OCI-LY7 (cell line): ENCODE data around the gene LY86. TPM values are rescaled to one million over a fixed set of nuclear protein-coding genes. Genes with fewer than 3 reads are reported as not detected.

Experiments
- BruUV-seq: library from RNA; stranded (reverse); fragments of 400-500 nt; replicated peaks from 2 replicates; lab custom pipeline; 2021; lab: Mats Ljungman, UMichigan
- CTCF ChIA-PET: fragments of 300-600 bp; sonication (Branson Sonifier 250); formaldehyde crosslinking; loops from one replicate; lab custom pipeline; 2022; ENCODE audit warnings: antibody characterized with exemption; ENCODE audit not compliant: unreplicated experiment; lab: Charles Lee
- POLR2A ChIA-PET: fragments of 300-600 bp; sonication (Branson Sonifier 250); formaldehyde crosslinking; loops from one replicate; lab custom pipeline; 2022; ENCODE audit warnings: antibody characterized with exemption; lab: Charles Lee
- DNase-seq: peaks from one replicate; pipeline ENCODE4 v3.0.0-alpha.2; 2015; ENCODE audit warnings: low spot score
- H2AFZ ChIP-seq: fragments of 200-600 bp; sonication (generic), shearing (Covaris generic); 2 replicates; pipeline ENCODE4 v1.6.1; 2014; ENCODE audit warnings: mild to moderate bottlenecking, antibody characterized with exemption, low read length, moderate library complexity
- H3K27ac ChIP-seq: fragments of 200-600 bp; sonication (generic); 2 replicates; pipeline ENCODE4 v1.5.1; 2014; ENCODE audit warnings: mixed run types, low read depth, mild to moderate bottlenecking, moderate library complexity, low read length, inconsistent platforms; ENCODE audit not compliant: poor library complexity, severe bottlenecking
- H3K36me3 ChIP-seq: fragments of 200-600 bp; sonication (generic); 2 replicates; pipeline ENCODE4 v1.6.1; 2014; ENCODE audit warnings: mild to moderate bottlenecking, antibody characterized with exemption, low read length, moderate library complexity, mixed read lengths; ENCODE audit not compliant: insufficient read depth
- H3K4me1 ChIP-seq: fragments of 200-600 bp; sonication (generic); 2 replicates; pipeline ENCODE4 v1.5.1; 2014; ENCODE audit warnings: mild to moderate bottlenecking, low read length; ENCODE audit not compliant: insufficient read depth, poor library complexity, severe bottlenecking
- H3K4me2 ChIP-seq: fragments of 200-600 bp; sonication (generic); 2 replicates; pipeline ENCODE4 v1.6.1; 2014; ENCODE audit warnings: mild to moderate bottlenecking, low read length
- H3K4me3 ChIP-seq: fragments of 200-600 bp; sonication (generic); 2 replicates; pipeline ENCODE4 v1.5.1; 2014; ENCODE audit warnings: mild to moderate bottlenecking, low read depth, low read length; ENCODE audit not compliant: poor library complexity, severe bottlenecking
- H3K79me2 ChIP-seq: fragments of 200-600 bp; sonication (generic); 2 replicates; pipeline ENCODE4 v1.6.1; 2016; ENCODE audit warnings: low read depth, mild to moderate bottlenecking, low read length, moderate library complexity, mixed read lengths; ENCODE audit not compliant: insufficient read depth
- H3K9me2 ChIP-seq: fragments of 200-600 bp; sonication (generic); 2 replicates; pipeline ENCODE4 v1.6.1; 2016; ENCODE audit warnings: mild to moderate bottlenecking, low read length, mixed read lengths; ENCODE audit not compliant: insufficient read depth
- H3K9me3 ChIP-seq: fragments of 200-600 bp; sonication (generic); 2 replicates; pipeline ENCODE4 v1.6.1; 2014; ENCODE audit warnings: mild to moderate bottlenecking, mixed run types, low read length, mixed read lengths
- H4K20me1 ChIP-seq: fragments of 200-600 bp; sonication (generic); 2 replicates; pipeline ENCODE4 v1.6.1; 2014; ENCODE audit warnings: mild to moderate bottlenecking, antibody characterized with exemption, low read length, moderate library complexity, mixed read lengths; ENCODE audit not compliant: insufficient read depth
- CTCF ChIP-seq: fragments of 200-600 bp; sonication (generic); conservative IDR thresholded peaks from 2 replicates; pipeline ENCODE4 v1.5.1; 2014; ENCODE audit warnings: mild to moderate bottlenecking, antibody characterized with exemption, low read length, moderate library complexity, mixed read lengths
- EZH2phosphoT487 ChIP-seq: fragments of 200-600 bp; sonication (generic); IDR thresholded peaks from 2 replicates; pipeline ENCODE4 v1.6.1; 2018; ENCODE audit warnings: low read depth, borderline replicate concordance, mild to moderate bottlenecking, mixed run types, antibody characterized with exemption, low read length, moderate library complexity, mixed read lengths
- intact Hi-C: fragments of 100-400 bp; cut with micrococcal nuclease; formaldehyde crosslinking; loops from one replicate; pipeline ENCODE4 v1.10.0; 2022; ENCODE audit not compliant: unreplicated experiment
- total RNA-seq, 2 experiments: library from RNA; depleted of rRNA in 1 of 2; stranded (reverse); fragments of >200 nt in 1 of 2; shearing (Covaris generic) in 1 of 2; gene quantifications; 2 replicates each; pipeline ENCODE4 v1.2.3, GENCODE V29; 2014 to 2022

The LY86 gene
- total RNA-seq, 2 experiments from 2014 or later: 48.4 to 62.8 TPM

GRCh38 chr6:6619021-6619794 lies 30.7 kb downstream of the LY86 start:
- no peak for DNase-seq
- H3K9me3 ChIP-seq: no peaks in the 10 kb centered on the region
- peaks cover 7% of the 10 kb centered on the region; the same call in 1 of the 2 replicates for H3K79me2 ChIP-seq
- no peaks in the 10 kb centered on the region for H3K4me1 ChIP-seq
- no peak overlapping the region for H2AFZ ChIP-seq
- intact Hi-C loops: no loop called here
- ChIA-PET POLR2A (interaction anchor here (0.6 kb wide), 1 partner anchor 109 kb away, joined by 3 read pairs; no protein-coding TSS in a partner anchor), CTCF (no interaction called here)
- H4K20me1 ChIP-seq: no peaks in the 10 kb centered on the region
- TF ChIP-seq EZH2phosphoT487: no peak
- peaks cover 73% of the 10 kb centered on the region for H3K36me3 ChIP-seq
- no peak overlapping the region for H3K4me3 ChIP-seq
- no peak overlapping the region for H3K27ac ChIP-seq
- no peaks in the 10 kb centered on the region for H3K9me2 ChIP-seq
- no peak overlapping the region for H3K4me2 ChIP-seq
- no TSS peak for BruUV-seq

GRCh38 chr6:6620766-6621425 lies 32.4 kb downstream of the LY86 start:
- POLR2A ChIA-PET: interaction anchor here (1.1 kb wide), 1 partner anchor 34 kb away, joined by 3 read pairs; no protein-coding TSS in a partner anchor
- Histone ChIP-seq H3K79me2 (peaks cover 7% of the 10 kb centered on the region; the same call in 1 of the 2 replicates), H3K4me3 (no peak overlapping the region), H3K4me1 (peaks cover 10% of the 10 kb centered on the region), H3K9me3 (no peaks in the 10 kb centered on the region), H3K36me3 (peaks cover 78% of the 10 kb centered on the region), H4K20me1 (no peaks in the 10 kb centered on the region), H3K27ac (no peak overlapping the region), H3K4me2 (no peak overlapping the region), H2AFZ (no peak overlapping the region), H3K9me2 (no peaks in the 10 kb centered on the region)
- CTCF ChIA-PET: no interaction called here
- no peak for DNase-seq
- TF ChIP-seq EZH2phosphoT487: no peak
- TF ChIP-seq CTCF: no peak
- intact Hi-C loops: no loop called here
- no TSS peak for BruUV-seq

GRCh38 chr6:6622501-6622900 lies 34.0 kb downstream of the LY86 start:
- TF ChIP-seq CTCF: no peak
- TF ChIP-seq EZH2phosphoT487: no peak
- Histone ChIP-seq H3K27ac (no peak overlapping the region), H2AFZ (no peak overlapping the region), H3K4me1 (peaks cover 10% of the 10 kb centered on the region), H3K4me3 (no peak overlapping the region), H3K9me2 (no peaks in the 10 kb centered on the region), H3K4me2 (no peak overlapping the region), H3K36me3 (peaks cover 80% of the 10 kb centered on the region), H3K9me3 (no peaks in the 10 kb centered on the region), H3K79me2 (peaks cover 7% of the 10 kb centered on the region; the same call in 1 of the 2 replicates), H4K20me1 (no peaks in the 10 kb centered on the region)
- POLR2A ChIA-PET: interaction anchor here (0.5 to 1.5 kb wide), 5 partner anchors 11 to 1130 kb away, joined by 3 to 5 read pairs (median 4); no protein-coding TSS in a partner anchor
- intact Hi-C loops: no loop called here
- CTCF ChIA-PET: no interaction called here
- BruUV-seq: no TSS peak
- DNase-seq: no peak
